HG03378 (cell line): ENCODE data around the gene RAPGEF1.
"Not testable (repeated sequence)": the region's sequence is repeated elsewhere in the genome, so short reads cannot be mapped to it uniquely, and the experiment has no call there.

Experiments
- ATAC-seq: cut with Tn5 transposase; IDR thresholded peaks from one replicate; pipeline ENCODE4 v1.9.1; 2021; ENCODE audit warnings: mild to moderate bottlenecking, moderate library complexity; ENCODE audit not compliant: unreplicated experiment

RAPGEF1 gene

GRCh38 chr9:131656356-131657036 is 83.4 kb downstream of the RAPGEF1 start:
- peak; percentile 62 for ATAC-seq

DNA sequence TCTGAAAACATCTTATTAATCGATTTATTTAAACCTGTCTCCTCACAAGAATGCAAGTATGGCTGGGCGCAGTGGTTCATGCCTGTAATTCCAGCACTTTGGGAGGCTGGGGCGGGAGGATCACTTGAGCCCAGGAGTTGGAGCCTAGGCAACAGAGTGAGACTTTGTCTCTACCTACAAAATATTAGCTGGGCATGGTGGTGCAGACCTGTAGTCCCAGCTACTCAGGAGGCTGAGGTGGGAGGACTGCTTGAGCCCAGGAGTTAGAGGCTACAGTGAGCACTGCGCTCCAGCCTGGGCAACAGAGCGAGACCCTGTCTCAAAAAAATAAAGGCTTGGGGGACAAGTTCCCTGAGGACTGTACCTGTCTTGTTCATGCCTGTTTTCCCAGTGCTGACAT is 85.5 kb downstream of the RAPGEF1 start:
- not testable (repeated sequence) for ATAC-seq

DNA sequence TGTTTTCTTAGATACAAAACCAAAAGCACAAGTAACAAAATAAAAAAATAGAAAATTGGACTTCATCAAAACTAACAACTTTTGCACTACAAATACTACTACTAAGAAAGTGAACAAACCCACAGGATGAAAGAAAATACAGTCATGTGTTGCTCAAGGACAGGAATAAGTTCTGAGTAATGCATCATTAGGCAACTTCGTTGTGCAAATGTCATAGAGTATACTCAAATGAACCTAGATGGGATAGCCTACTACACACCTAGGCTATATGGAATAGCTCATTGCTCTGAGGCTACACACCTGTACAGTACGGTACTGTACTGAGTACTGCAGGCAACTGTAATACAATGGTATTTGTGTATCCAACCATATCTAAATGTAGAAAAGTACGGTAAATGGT is 88.3 kb downstream of the RAPGEF1 start:
- ATAC-seq: no peak

DNA sequence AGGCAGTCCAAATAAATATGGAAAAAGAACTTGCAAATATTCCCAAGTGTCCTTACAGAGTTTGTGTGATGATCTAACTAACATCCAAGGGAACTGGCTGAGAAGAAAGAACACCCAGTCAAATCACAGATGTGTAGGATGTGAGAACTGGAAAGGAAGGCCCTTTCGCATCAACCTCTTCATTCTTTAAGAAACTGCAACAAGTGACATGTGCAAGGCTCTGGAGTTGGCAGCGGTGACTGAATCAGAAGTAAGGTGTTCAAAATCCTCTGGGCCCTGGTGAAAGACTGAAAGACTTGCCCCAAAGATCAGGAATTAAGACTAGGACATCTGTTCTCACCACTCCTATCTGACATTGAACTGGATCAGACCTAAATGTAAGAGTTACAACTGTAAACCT is 88.7 kb downstream of the RAPGEF1 start:
- no peak for ATAC-seq

DNA sequence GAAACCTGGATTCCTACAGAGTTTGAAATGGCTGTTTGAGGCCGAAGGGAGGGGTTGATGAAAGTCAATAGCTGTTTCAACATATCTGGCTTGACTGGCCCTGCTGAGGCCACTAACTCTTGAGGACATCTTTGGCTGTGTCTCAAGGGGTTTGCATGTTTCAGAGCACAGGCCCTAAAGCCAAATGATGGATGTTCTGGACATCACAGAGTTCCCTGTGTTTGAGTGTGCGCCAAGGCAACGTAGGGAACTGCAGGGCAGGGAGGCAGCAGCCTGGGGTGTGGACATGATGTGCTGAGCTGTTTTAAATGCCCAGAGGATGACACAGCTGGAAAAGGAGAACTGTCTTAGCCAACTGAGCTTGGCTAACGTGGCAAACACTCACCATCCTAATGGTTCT is 89.6 kb downstream of the RAPGEF1 start:
- no peak for ATAC-seq

DNA sequence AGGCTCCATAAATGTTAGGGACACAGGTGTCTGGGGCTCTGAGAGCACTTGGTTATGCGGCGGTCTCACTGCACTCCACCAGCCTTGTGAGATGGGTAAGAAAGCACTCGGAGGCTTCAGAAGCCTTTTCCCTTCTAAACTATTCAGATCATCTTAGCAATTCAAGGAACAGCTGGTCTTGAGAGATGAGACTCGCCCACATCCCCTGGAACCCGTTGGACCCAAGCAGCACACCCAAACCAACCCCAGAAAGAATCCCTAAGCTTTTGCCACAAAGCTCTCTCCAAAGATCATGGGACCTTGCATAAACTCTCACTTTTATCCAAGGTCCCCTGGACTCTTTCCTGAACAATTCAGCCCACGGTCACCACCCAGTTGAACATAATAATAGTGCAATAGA is 90.2 kb downstream of the RAPGEF1 start:
- no peak for ATAC-seq

- peak; percentile 38 for ATAC-seq
These were observed 94.6 kb downstream of the RAPGEF1 start for GRCh38 chr9:131645078-131645776.

- no peak for ATAC-seq
These were observed 97.3 kb downstream of the RAPGEF1 start for GRCh38 chr9:131642496-131643083.

- ATAC-seq: no peak
These were observed 98.0 kb downstream of the RAPGEF1 start for GRCh38 chr9:131641618-131642495.

- no peak for ATAC-seq
These were observed 99.3 kb downstream of the RAPGEF1 start for GRCh38 chr9:131640438-131641137.

- ATAC-seq: no peak
These were observed 100.0 kb downstream of the RAPGEF1 start for GRCh38 chr9:131639769-131640437.

DNA sequence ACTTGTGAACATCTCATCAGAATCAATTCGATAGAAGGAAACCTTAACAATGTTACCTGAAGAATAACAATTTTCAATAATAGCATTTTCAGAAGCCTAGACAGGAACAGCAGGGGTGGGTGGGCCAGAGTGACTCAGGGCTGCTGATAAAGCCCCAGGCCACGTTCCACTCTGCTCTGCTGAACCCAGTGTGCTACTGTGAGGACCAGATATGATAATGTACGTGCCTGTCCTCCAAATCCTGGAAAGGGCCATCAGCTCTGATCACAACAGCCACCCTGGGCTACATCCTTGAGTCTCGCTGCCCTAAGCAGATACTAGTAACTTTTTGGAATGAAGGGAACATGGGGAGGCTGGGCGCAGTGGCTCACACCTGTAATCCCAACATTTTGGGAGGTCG is 103.3 kb downstream of the RAPGEF1 start:
- no peak for ATAC-seq

GRCh38 chr9:131635892-131636291 is 104.0 kb downstream of the RAPGEF1 start:
- no peak for ATAC-seq

DNA sequence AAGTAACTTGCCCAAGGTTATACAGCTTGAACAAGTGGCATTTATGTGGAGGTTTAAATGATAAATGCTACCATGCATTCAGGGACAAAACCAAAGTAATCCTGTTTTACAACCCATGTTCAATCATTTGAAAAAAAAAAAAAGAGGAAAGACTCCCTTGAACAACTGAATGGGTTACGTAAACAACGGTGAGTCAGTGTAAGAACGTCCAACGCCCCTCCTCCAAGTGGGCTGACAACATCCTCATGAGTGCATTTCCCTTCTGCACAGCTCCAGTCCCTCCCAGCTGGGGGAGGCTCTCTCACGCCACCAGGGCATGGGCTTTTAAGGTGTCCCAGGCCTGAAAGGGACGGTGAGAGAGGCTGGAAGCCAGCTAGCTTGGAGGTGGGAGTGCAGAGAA is 104.6 kb downstream of the RAPGEF1 start:
- ATAC-seq: no peak

- ATAC-seq: no peak
These were observed 106.3 kb downstream of the RAPGEF1 start for GRCh38 chr9:131633491-131634031.

- ATAC-seq: no peak
These were observed 108.6 kb downstream of the RAPGEF1 start for GRCh38 chr9:131631306-131631705.

DNA sequence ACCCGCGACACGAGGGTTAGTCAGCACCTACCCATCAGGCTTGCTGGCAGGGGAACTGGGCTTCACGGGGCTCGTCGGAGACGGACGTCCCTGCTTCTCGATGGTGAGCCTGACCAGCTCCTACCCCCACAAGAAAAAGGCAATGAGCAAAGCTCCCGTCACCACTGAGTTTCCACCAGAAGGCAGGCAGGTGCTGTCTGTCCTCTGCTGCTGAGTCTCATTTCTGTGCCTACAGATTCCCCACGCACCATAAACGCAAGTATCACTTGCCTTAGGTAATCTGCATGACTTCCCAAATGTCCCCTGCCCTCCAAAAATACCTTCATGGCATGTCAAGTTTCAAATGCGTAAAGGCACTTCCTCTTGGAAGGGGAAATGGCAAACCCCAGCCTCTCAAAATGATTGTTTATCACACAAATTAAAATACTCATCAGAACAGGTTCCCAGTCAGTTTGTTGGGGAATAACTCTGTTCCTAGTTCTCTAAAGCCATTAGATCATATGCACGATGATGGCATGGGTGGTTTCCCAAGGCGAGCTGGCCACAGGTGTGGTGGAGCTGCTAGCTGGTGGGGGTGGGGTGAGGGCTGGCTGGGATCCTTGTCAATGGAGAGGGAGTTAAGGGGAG is 109.6 kb downstream of the RAPGEF1 start:
- no peak for ATAC-seq

DNA sequence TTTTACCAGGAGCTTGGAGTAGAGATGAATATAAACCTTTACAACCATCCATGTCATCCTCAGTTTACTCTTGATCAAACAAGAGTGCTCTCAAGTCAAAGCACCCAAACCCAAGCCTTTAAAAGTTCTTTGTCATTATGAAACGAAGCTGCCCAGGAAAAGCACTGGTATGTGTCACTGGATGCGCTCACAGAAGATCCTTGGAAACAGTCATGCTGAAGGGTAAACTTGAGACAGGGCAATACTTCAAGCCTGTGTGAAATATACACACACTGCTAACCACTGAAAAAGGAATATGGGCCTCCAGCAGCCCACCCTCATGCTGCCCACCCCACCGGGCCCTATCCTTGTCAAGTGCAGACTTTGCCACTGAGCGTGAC is 110.1 kb downstream of the RAPGEF1 start:
- no peak for ATAC-seq

DNA sequence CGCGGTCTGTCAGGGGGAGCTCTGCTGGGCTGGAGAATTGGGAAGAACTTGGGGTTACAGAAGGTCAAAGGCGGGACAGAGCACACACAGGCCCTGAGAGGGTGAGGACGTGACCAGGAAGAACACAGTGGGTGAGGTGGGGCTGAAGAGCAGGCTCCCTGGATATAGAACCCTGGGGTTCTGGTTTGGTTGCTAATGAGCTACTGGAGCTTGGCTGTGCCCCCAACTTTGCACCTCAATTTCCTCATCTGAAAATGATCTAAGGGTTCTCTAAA is 110.7 kb downstream of the RAPGEF1 start:
- no peak for ATAC-seq
